HepG2 (cell line): ENCODE results near the gene AUTS2. TPM values are rescaled to one million over a fixed set of nuclear protein-coding genes. Genes with fewer than 3 reads are reported as not detected.

ENCODE experiments used
- ATAC-seq: fragments of 200-7000 bp; cut with Tn5 transposase; 3 replicates; pipeline ENCODE4 v1.9.1; 2020; ENCODE audit warnings: mild to moderate bottlenecking, moderate library complexity
- BruUV-seq: library from RNA; stranded (reverse); fragments of 400-500 nt; replicated peaks from 2 replicates; lab custom pipeline; 2021; lab: Mats Ljungman, UMichigan
- CTCF ChIA-PET: fragments of 300-600 bp; formaldehyde crosslinking; extraction: SDS; loops from one replicate; lab custom pipeline; 2021; ENCODE audit warnings: low total read pairs, inconsistent platforms, low intra/inter-chr PET ratio; lab: Yijun Ruan, JAX
- POLR2A ChIA-PET: fragments of 350-600 bp; sonication (Branson Sonifier 250); formaldehyde crosslinking; loops from one replicate; lab custom pipeline; 2020; ENCODE audit warnings: antibody characterized with exemption, inconsistent platforms; lab: Yijun Ruan, JAX
- DNase-seq: peaks from one replicate; pipeline ENCODE4 v3.0.0-alpha.2; 2015; ENCODE audit warnings: low spot score
- FAIRE-seq: peaks from 3 replicates; lab custom pipeline; 2011; peaks lifted over from hg19 to GRCh38; lab: Jason Lieb, UNC
- H2AFZ ChIP-seq: one replicate; pipeline ENCODE4 v1.6.1; 2011; ENCODE audit warnings: low read length, inconsistent platforms
- H3K27ac ChIP-seq: fragments of 300-600 bp; 3 replicates; pipeline ENCODE4 v1.8.0; 2011; ENCODE audit warnings: mixed run types, mild to moderate bottlenecking, mixed read lengths, low read length, inconsistent platforms; ENCODE audit not compliant: insufficient read depth; ENCODE audit errors: extremely low read length
- H3K27me3 ChIP-seq, 2 experiments: fragments of 200-600 bp in 1 of 2; 2 replicates in 1 of 2; 3 replicates in 1 of 2; pipeline versions ENCODE4 v1.6.0 to v1.8.0; 2011; ENCODE audit warnings: low read length in 2 of 2, mild to moderate bottlenecking in 2 of 2, moderate library complexity in 2 of 2, inconsistent platforms in 1 of 2; ENCODE audit not compliant: insufficient read depth in 2 of 2, control insufficient read depth in 1 of 2
- H3K36me3 ChIP-seq, 2 experiments: fragments of 200-600 bp in 1 of 2; replicated peaks in 1 of 2; 2 replicates in 1 of 2; 3 replicates in 1 of 2; pipeline versions ENCODE4 v1.5.1 to v1.8.0; 2011; ENCODE audit warnings: low read length in 2 of 2, inconsistent platforms in 1 of 2; ENCODE audit not compliant: insufficient read depth in 2 of 2, control insufficient read depth in 1 of 2
- H3K4me1 ChIP-seq: 2 replicates; pipeline ENCODE4 v1.5.1; 2012; ENCODE audit warnings: low read length, inconsistent platforms; ENCODE audit not compliant: insufficient read depth
- H3K4me2 ChIP-seq: 2 replicates; pipeline ENCODE4 v1.6.0; 2011; ENCODE audit warnings: low read depth, low read length, inconsistent platforms
- H3K4me3 ChIP-seq, 3 experiments: fragments of 200-600 bp in 1 of 3; sonication (generic), shearing (Covaris generic) in 1 of 3; replicated peaks in 1 of 3; 2 replicates each; pipeline ENCODE4 v1.5.1; 2011 to 2016; ENCODE audit warnings: low read length in 3 of 3, inconsistent platforms in 2 of 3, low read depth in 2 of 3, mild to moderate bottlenecking in 2 of 3, control low read depth in 1 of 3, mixed read lengths in 1 of 3; ENCODE audit not compliant: insufficient read depth in 1 of 3
- H3K79me2 ChIP-seq: one replicate; pipeline ENCODE4 v1.6.1; 2011; ENCODE audit warnings: low read length, inconsistent platforms; ENCODE audit not compliant: insufficient read depth
- H3K9ac ChIP-seq: 2 replicates; pipeline ENCODE4 v1.6.0; 2011; ENCODE audit warnings: mild to moderate bottlenecking, low read depth, low read length, inconsistent platforms; ENCODE audit not compliant: insufficient read depth
- H3K9me3 ChIP-seq: 2 replicates; pipeline ENCODE4 v1.5.1; 2012; ENCODE audit warnings: mild to moderate bottlenecking, low read length
- H4K20me1 ChIP-seq: 2 replicates; pipeline ENCODE4 v1.6.0; 2011; ENCODE audit warnings: inconsistent platforms, mild to moderate bottlenecking, low read length, moderate library complexity; ENCODE audit not compliant: insufficient read depth
- ATF6 ChIP-seq: sonication (generic); formaldehyde crosslinking; conservative IDR thresholded peaks from 2 replicates; pipeline ENCODE4 v1.4.0; 2020; ENCODE audit warnings: missing genetic modification reagents
- ATRX ChIP-seq: sonication (generic); formaldehyde crosslinking; IDR thresholded peaks from 2 replicates; pipeline ENCODE4 v1.4.0; 2020; ENCODE audit warnings: missing genetic modification reagents, borderline replicate concordance
- EHMT2 ChIP-seq: fragments of 200-600 bp; sonication (generic); IDR thresholded peaks from 2 replicates; pipeline ENCODE4 v1.7.0; 2017; ENCODE audit warnings: antibody characterized with exemption, low read depth, low read length, borderline replicate concordance
- ELF4 ChIP-seq: sonication (generic); formaldehyde crosslinking; IDR thresholded peaks from 2 replicates; pipeline ENCODE4 v1.5.0; 2020; ENCODE audit warnings: missing genetic modification reagents, mild to moderate bottlenecking, moderate library complexity, borderline replicate concordance
- JUNB ChIP-seq: sonication (generic); formaldehyde crosslinking; IDR thresholded peaks from 2 replicates; pipeline ENCODE4 v1.8.0; 2022; ENCODE audit warnings: missing genetic modification reagents, mild to moderate bottlenecking, borderline replicate concordance
- KIAA2018 ChIP-seq: sonication (generic); formaldehyde crosslinking; IDR thresholded peaks from 2 replicates; pipeline ENCODE4 v1.5.0; 2020; ENCODE audit warnings: mild to moderate bottlenecking, missing genetic modification reagents, borderline replicate concordance
- SALL2 ChIP-seq: sonication (generic); formaldehyde crosslinking; IDR thresholded peaks from 2 replicates; pipeline ENCODE4 v1.8.1; 2023; ENCODE audit warnings: mild to moderate bottlenecking, missing genetic modification reagents, inconsistent platforms
- SKI ChIP-seq: fragments of 450-650 bp; IDR thresholded peaks from one replicate; pipeline ENCODE4 v1.6.1; 2018; ENCODE audit warnings: mild to moderate bottlenecking; ENCODE audit not compliant: partially characterized antibody
- SOX6 ChIP-seq, 2 experiments: fragments of 450-650 bp in 1 of 2; sonication (generic) in 1 of 2; formaldehyde crosslinking in 1 of 2; IDR thresholded peaks; 2 replicates each; pipeline versions ENCODE4 v1.4.0 to v1.6.1; 2017 to 2020; ENCODE audit warnings: antibody characterized with exemption in 1 of 2, mild to moderate bottlenecking in 1 of 2, missing genetic modification reagents in 1 of 2
- THAP8 ChIP-seq: sonication (generic); formaldehyde crosslinking; IDR thresholded peaks from 2 replicates; pipeline ENCODE4 v1.5.1; 2020; ENCODE audit warnings: missing genetic modification reagents, mild to moderate bottlenecking, borderline replicate concordance
- ZFP41 ChIP-seq: sonication (generic); formaldehyde crosslinking; IDR thresholded peaks from 2 replicates; pipeline ENCODE4 v1.4.0; 2020; ENCODE audit warnings: mild to moderate bottlenecking, missing genetic modification reagents, borderline replicate concordance
- ZNF235 ChIP-seq: sonication (generic); formaldehyde crosslinking; IDR thresholded peaks from 2 replicates; pipeline ENCODE4 v1.8.1; 2023; ENCODE audit warnings: mild to moderate bottlenecking, missing genetic modification reagents, borderline replicate concordance
- ZNF33B ChIP-seq: sonication (generic); formaldehyde crosslinking; IDR thresholded peaks from 2 replicates; pipeline ENCODE4 v1.5.1; 2020; ENCODE audit warnings: mild to moderate bottlenecking, missing genetic modification reagents
- ZNF674 ChIP-seq: sonication (generic); formaldehyde crosslinking; IDR thresholded peaks from 2 replicates; pipeline ENCODE4 v1.5.0; 2020; ENCODE audit warnings: low read depth, mild to moderate bottlenecking, missing genetic modification reagents
- WGBS: methylation state at CpG from one replicate; pipeline ENCODE4 v1.1.6; 2017; ENCODE audit warnings: low lambda C conversion rate; 5-methylcytosine and 5-hydroxymethylcytosine counted together
- in situ Hi-C: cut with HindIII; loops from 2 replicates; pipeline ENCODE4 v1.10.0; 2017; ENCODE audit warnings: low pct_unique_long_range_greater_than_20kb; ENCODE audit not compliant: extremely low pct_ligation_motif_present
- intact Hi-C: fragments of 100-400 bp; cut with micrococcal nuclease; formaldehyde crosslinking; loops from one replicate; pipeline ENCODE4 v1.10.0; 2022; ENCODE audit not compliant: unreplicated experiment
- polyA plus RNA-seq, 8 experiments: library from polyadenylated mRNA; depleted of rRNA in 3 of 8; stranded (reverse) in 7 of 8; unstranded in 1 of 8; fragments of >200 nt; fragmentation: Illumina TruSeq in 4 of 8; extraction: Trizol in 4 of 8; gene quantifications; 2 replicates each; pipeline versions ENCODE4 v1.2.1 to v1.2.3, GENCODE V29; 2011 to 2016; ENCODE audit warnings: low read depth in 4 of 8, missing spikeins in 1 of 8, mixed read lengths in 1 of 8; ENCODE audit not compliant: insufficient read depth in 1 of 8
- total RNA-seq, 5 experiments: library from RNA; depleted of rRNA; stranded (reverse); fragments of >200 nt; fragmentation: Illumina TruSeq; extraction: Trizol; gene quantifications; 2 replicates each; pipeline ENCODE4 v1.2.3, GENCODE V29; 2016; ENCODE audit warnings: low read depth in 1 of 5

AUTS2 gene
- total and polyA plus RNA-seq, 2 of the 13 experiments (the other 11 are each of a cell fraction or from before 2014, with no cell fraction given), result 0.38 TPM; not detected in 1

- in situ Hi-C loops (no loop called here), intact Hi-C loops (loop anchor here (10.0 kb wide), 1 partner anchor 52 kb away; no protein-coding TSS in a partner anchor)
- Histone ChIP-seq H3K79me2 (no peaks in the 10 kb centered on the region), H3K36me3 (no peaks in the 10 kb centered on the region), H3K9ac (no peak overlapping the region), H3K4me3 (no peak overlapping the region), H3K27me3 (0 out of 5 replicates have a peak, but pooled peaks cover 0 to 2% of the 10 kb centered on the region in 2 experiments), H3K4me1 (no peaks in the 10 kb centered on the region), H2AFZ (no peak overlapping the region), H4K20me1 (no peaks in the 10 kb centered on the region), H3K9me3 (no peaks in the 10 kb centered on the region), H3K27ac (no peak overlapping the region), H3K4me2 (no peak overlapping the region)
- BruUV-seq, result no TSS peak
- CTCF ChIA-PET, result no interaction called here
- WGBS, result 13% methylated on average over 2 of the region's 2 CpGs
- no peak for DNase-seq
- POLR2A ChIA-PET, result no interaction called here
- ATAC-seq, result no peak
- no peak for FAIRE-seq
- TF ChIP-seq ATRX (CRISPR knock-in tag), result no peak
- no peak for TF ChIP-seq ZNF33B (CRISPR knock-in tag)
- TF ChIP-seq THAP8 (CRISPR knock-in tag), result no peak
- no peak for TF ChIP-seq EHMT2
- TF ChIP-seq SKI, result no peak
- TF ChIP-seq SOX6 (IDR thresholded peaks at IDR 0.05), result no peak
- TF ChIP-seq SOX6 (CRISPR knock-in tag; IDR thresholded peaks at IDR 0.05), result no peak
- TF ChIP-seq KIAA2018 (CRISPR knock-in tag), result no peak
- no peak for TF ChIP-seq SALL2 (CRISPR knock-in tag)
- no peak for TF ChIP-seq ZNF235 (CRISPR knock-in tag)
- TF ChIP-seq ELF4 (CRISPR knock-in tag), result no peak
- TF ChIP-seq ATF6, result no peak
- TF ChIP-seq JUNB, result no peak
- no peak for TF ChIP-seq ZFP41
- TF ChIP-seq ZNF674 (CRISPR knock-in tag), result no peak
Measured at GRCh38 chr7:70733090-70733489, 1134.8 kb downstream of the AUTS2 start.
